ENCODE measurements around the gene S100A7A. TPM values are rescaled to one million over a fixed set of nuclear protein-coding genes. Genes with fewer than 3 reads are reported as not detected.
A peak's percentile ranks its signal among the peaks of the same experiment; 100 is the strongest.
"Not testable (repeated sequence)": the region's sequence is repeated elsewhere in the genome, so short reads cannot be mapped to it uniquely, and the experiment has no call there.

S100A7A gene
- total RNA-seq, 1 donor from 2014 or later, result not detected

DNA sequence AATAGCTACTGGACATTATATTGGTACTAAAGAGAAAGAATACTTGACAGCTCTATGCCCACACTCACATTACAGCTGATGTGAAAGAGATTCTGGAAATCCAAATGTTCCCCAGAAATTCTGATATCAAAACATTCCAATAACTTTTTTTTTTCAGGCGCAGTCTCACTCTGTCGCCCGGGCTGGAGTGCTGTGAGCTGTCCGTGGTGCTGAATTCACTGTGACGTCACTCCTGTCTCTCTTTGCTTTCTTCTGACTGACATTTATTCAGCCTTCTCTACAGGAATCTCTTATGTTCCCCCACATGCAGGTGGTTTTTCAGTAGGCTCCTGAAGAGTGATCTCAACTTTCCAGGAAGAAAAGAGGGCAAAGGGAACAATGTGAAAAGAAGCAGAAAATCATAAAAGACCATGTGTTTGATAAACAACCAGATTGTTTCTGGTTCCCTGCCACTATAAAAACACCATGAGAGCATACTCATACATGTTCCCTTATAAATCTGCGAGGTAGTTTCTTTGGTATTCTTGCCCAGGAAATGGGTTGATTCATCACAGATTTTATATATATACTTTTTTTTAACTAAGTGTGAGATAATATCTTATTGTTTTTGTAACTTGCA lies 6.2 kb downstream of the S100A7A start:
- peak; percentile 73 for DNase-seq (ENCODE audit: low read depth)

DNA sequence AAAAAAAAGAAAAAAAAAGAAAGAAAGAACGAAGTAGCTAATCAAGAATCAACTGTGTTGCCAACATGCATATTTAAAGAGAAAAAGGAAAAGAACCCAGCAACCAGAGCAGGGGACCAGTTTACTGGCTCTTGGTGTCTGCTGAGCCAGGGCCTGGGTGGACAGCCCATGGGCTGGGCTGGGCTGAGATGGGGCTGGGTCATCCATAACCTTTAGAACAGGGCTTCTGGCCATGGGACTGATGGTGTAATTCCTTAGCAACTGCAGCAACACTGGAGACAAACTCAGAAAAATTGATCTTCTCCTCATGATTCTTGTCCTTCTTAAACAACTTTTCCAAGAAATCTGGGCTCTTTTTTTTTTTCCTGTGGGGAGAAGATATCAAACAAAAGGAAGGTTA lies 10.5 kb downstream of the S100A7A start:
- DNase-seq (ENCODE audit: low read depth), result no peak

DNA sequence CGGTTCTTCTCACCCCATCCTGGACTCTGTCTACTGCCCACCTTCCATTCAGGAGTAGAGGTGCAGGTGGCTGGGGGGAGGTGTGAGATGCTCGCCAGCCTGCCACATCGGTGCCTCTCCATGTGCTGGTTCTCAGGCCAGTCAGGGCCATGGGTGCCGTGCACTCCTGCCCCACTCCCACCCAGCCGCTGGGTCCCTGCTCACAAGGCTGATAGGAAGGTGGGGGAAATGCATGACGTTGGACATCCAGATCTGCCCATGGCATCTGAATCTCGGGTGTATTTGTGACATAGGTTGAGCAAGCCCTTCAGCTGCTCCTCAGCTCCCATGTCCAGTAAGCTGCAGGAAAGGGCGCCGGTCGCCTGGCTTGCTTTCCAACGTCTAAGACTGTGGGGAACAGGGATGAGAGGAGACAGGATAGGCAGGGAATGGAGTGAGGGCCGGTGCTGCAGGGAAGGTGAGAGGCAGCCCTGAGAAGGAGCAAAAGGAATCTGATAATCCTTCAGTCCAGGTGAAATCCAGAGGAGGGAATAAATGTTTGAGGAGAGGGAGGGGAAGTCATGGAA lies 11.8 kb downstream of the S100A7A start:
- DNase-seq (ENCODE audit: low read depth), result no peak

DNA sequence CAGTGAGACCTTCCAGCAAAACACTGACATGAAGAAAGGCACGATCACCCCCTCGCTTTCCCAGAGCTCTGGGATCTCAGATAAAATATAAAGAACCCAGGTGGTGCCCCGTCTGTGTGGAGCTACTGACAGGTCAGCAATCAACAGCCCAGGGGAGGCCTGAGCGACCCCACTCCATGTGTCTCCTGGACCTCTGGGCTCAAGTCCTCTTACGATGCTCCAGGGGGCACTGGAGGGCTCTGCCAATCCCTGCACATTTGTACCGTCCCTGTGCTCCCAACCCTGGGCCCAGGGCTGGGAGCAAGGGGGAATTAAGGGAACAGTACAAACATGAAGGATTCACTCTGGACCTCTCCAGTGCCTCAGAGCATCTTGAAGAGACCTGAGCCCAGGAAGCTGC lies 12.5 kb downstream of the S100A7A start:
- DNase-seq (ENCODE audit: low read depth), result no peak

DNA sequence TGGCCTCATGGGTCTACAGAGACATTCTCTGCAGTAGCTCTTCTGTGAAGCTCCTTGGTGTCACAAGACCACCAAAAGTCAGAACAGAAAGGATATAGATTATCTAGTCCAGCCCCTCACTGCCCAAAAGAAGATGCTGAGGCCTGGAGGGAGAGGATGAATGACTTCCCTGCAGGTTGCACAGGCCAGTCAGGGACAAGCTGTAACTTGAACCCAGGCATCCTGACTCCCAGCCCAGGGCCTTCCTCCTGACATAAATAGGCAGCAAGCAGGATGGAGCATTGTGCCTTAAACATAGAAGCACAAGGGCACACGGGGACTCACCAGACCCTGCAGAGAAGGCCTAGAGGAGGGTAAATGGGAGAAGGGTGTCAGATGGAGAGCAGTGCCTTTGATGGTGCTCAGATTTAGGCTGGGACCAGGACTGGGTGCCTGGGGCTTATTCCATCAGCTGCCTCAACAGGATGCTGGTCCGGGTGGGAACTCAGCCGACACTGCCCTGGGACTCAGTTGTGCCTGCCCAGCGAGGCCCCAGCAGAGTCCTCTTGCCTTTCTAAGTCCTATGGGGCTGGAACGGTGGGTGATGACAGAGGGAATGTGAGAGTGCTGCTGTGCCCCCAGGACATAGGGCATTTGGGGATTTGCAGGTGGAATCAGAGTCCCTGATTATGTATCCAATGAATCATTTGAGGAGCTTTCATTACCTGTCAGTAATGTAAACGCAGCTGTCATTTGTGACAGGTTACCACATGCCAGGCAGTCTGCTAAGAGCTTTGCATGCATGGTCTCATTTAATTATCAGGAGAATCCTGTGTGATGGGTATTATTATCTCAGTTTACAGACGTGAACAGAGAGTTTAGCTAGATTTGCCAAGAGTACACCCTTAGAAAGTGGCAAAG lies 13.2 kb downstream of the S100A7A start:
- no peak for DNase-seq (ENCODE audit: low read depth)

GRCh38 chr1:153430166-153430553 lies 13.8 kb downstream of the S100A7A start:
- DNase-seq (ENCODE audit: low read depth), result no peak

- no peak for DNase-seq (ENCODE audit: low read depth)
Measured at GRCh38 chr1:153430561-153430960, 14.2 kb downstream of the S100A7A start.

- no peak for DNase-seq (ENCODE audit: low read depth)
Measured at GRCh38 chr1:153431002-153431401, 14.7 kb downstream of the S100A7A start.

GRCh38 chr1:153431427-153431826 lies 15.1 kb downstream of the S100A7A start:
- DNase-seq (ENCODE audit: low read depth), result no peak

GRCh38 chr1:153431928-153432327 lies 15.6 kb downstream of the S100A7A start:
- no peak for DNase-seq (ENCODE audit: low read depth)

- no peak for DNase-seq (ENCODE audit: low read depth)
Measured at GRCh38 chr1:153432874-153433681, 16.8 kb downstream of the S100A7A start.

DNA sequence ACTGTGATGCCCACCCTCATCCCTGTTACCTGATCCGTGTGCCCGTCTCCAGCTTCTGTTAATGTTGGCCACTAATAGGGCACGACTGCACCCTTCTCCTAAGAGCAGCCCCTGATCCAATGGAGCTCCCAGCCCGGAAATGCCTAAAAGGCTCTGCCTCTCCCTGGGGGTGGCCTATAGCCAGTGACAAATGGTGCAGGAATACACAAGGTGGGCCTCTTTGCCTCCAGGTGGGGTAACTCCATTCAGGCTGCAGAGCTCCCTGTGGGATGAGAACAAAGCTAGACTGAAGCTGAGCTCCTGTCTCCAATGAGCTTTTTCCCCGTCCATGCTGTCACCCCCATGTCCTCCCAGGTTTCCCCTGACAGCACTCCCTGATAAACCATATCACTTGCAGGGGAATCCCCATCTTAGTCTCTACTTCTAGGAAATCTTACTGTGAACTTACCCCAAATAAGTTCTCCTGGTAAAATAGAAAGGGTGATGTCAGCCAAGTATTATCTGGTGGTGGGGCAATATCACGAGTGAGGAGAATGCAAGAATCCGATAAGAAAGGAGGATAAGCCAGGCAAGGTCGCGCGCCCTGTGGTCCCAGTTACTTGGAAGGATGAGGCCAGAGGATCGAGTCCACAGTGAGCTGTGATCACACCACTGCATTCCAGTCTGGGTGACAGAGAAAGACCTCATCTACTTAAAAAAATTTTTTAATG lies 18.6 kb downstream of the S100A7A start:
- no peak for DNase-seq (ENCODE audit: low read depth)

GRCh38 chr1:153437236-153437635 lies 20.9 kb downstream of the S100A7A start:
- no peak for DNase-seq (ENCODE audit: low read depth)

- no peak for DNase-seq (ENCODE audit: low read depth)
Measured at GRCh38 chr1:153438599-153438998, 22.3 kb downstream of the S100A7A start.

DNA sequence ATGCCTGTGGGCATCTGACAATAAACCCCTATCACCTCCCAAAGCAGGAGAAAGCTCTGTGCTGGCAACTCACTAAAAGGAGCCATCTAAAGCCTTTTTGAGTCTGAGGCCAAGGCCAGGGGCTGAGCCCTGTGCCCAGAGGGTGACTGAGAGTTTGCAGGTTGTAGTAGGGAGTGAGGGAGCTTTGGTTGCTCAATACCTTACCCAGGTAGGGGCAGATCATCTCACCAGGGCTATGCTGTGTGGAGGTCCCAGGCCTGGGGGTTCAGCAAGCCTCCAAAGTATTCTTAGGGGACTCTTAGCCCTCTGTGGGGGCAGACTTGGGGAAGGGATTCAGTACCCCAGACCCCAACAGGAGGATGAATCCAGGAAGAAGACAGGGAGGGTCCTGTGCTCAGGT lies 23.0 kb downstream of the S100A7A start:
- DNase-seq (ENCODE audit: low read depth), result no peak

DNA sequence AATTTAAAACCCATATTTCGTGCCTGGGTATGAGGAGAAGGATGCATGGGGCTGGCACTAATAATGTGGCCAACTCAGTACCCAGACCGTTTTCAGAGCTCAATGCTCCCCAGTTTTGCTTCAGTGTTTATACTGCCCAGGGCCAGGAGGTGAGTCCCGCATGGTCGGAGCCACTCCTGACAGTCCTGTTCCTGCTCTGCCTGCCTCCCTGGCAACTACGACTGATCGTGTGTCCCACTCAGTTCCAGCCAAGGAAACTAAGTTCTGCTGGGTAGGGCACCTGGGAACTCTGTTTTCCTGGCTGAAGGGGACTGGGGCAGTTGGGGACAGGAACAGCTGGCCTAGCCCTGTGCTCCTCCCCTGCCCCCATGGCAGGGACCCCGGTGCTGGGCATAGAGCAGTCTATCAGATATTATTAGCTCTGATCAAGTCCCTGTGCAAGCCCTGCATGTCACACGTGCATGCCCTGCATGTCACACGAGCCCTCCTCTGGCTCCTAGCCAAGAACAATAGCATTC lies 25.0 kb downstream of the S100A7A start:
- DNase-seq (ENCODE audit: low read depth), result no peak

DNA sequence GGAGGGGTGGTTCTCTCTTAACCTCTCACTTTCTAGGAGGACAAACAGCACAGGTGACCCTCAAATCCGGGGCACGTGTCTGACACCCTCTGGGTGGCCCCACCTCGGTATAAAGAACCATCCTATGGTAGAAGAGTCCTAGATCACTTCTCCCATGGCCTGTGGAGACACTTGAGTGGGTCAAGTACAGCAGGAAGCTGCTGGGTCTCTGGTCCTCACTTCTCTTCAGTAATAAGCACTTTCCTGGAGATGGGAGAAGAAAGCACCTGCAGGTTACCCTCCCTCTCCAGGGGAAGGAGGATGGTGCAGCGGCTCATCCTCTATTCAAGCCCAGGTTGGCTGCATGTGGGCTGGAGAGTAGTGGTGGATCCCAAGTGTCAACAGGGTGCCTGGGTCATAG lies 27.2 kb downstream of the S100A7A start:
- DNase-seq (ENCODE audit: low read depth), result no peak

DNA sequence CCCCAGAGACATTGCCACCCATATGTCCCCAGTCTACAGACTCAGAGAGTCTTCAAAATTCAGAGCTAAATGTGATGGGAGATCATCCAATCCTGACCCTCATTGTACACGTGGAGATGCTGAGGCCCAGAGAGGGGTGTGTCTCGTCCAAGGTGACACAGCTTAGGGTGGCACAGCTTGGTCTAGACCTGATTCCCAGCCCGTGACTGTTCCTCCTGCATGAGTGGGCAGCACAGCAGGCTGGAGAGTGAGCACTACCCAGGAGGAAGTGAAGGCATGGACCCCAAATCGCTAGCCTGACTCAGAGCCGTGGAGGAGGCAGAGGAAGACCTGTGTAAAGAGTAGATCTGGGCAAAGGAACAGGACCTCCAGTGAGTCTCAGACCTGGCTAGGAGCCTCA lies 27.8 kb downstream of the S100A7A start:
- DNase-seq (ENCODE audit: low read depth), result no peak

- peak; percentile 12 for DNase-seq (ENCODE audit: low read depth)
Measured at GRCh38 chr1:153447498-153448170, 31.3 kb downstream of the S100A7A start.

GRCh38 chr1:153448851-153449250 lies 32.5 kb downstream of the S100A7A start:
- not testable (repeated sequence) for DNase-seq (ENCODE audit: low read depth)

Measured in myocyte (in vitro differentiated cells).